Gastrocnemius medialis (tissue), 4 donors: ENCODE data around the gene CALN1. TPM values are rescaled to one million over a fixed set of nuclear protein-coding genes. Genes with fewer than 3 reads are reported as not detected.

Source experiments
- ATAC-seq, 2 donors: fragments of 150-250 bp; one replicate each; pipeline ENCODE4 v1.9.1; 2016
- DNase-seq, 2 donors: peaks; one replicate each; pipeline ENCODE4 v3.0.0-alpha.2; 2019
- H3K27ac ChIP-seq, 4 donors: fragments of 200-600 bp; sonication (generic); 1 replicate in 1 of 4; 2 replicates in 3 of 4; pipeline ENCODE4 v1.5.1; 2016 to 2018; ENCODE audit warnings: mild to moderate bottlenecking in 2 of 4, moderate library complexity in 1 of 4
- H3K27me3 ChIP-seq, 3 donors: fragments of 200-600 bp; sonication (generic) in 2 of 3; 1 replicate in 1 of 3; 2 replicates in 2 of 3; pipeline versions ENCODE4 v1.5.1 to v1.6.0; 2016 to 2019; ENCODE audit warnings: mild to moderate bottlenecking in 1 of 3, moderate library complexity in 1 of 3
- H3K36me3 ChIP-seq, 2 donors: fragments of 200-600 bp; sonication (generic) in 1 of 2; one replicate each; pipeline ENCODE4 v1.5.1; 2017 to 2018
- H3K4me1 ChIP-seq, 2 donors: fragments of 200-600 bp; sonication (generic) in 1 of 2; one replicate each; pipeline ENCODE4 v1.5.1; 2016 to 2017; ENCODE audit warnings: mild to moderate bottlenecking in 2 of 2
- H3K4me3 ChIP-seq, 4 donors: fragments of 200-600 bp; sonication (generic) in 3 of 4; 1 replicate in 1 of 4; 2 replicates in 3 of 4; pipeline ENCODE4 v1.5.1; 2016 to 2019; ENCODE audit warnings: mild to moderate bottlenecking in 2 of 4
- H3K9me3 ChIP-seq, 3 donors: fragments of 200-600 bp; sonication (generic) in 2 of 3; 1 replicate in 1 of 3; 2 replicates in 2 of 3; pipeline ENCODE4 v1.5.1; 2016 to 2019
- POLR2A ChIP-seq, 2 donors: fragments of 450-650 bp; IDR thresholded peaks; one replicate each; pipeline ENCODE4 v1.6.1; 2017; ENCODE audit warnings: antibody characterized with exemption in 2 of 2, mild to moderate bottlenecking in 2 of 2, moderate library complexity in 2 of 2
- in situ Hi-C, 4 donors: fragments of 200-750 bp; cut with MboI; loops; one replicate each; pipeline versions ENCODE4 v1.15.0 to v1.8.0; 2017; ENCODE audit warnings: low sequenced_read_pairs in 4 of 4
- intact Hi-C: fragments of 100-400 bp; cut with DNase I; formaldehyde crosslinking; loops from one replicate; pipeline ENCODE4 v1.15.1; 2023; ENCODE audit warnings: low total_unique reads
- total RNA-seq, 4 donors: library from RNA; depleted of rRNA; stranded (reverse); fragments of >200 nt; gene quantifications; one replicate each; pipeline versions ENCODE4 v1.1.0 to v1.2.3, GENCODE V29; 2016
- TF ChIP-seq, protein P1 (sequence below), 5 experiments: fragments of 450-650 bp in 3 of 5; fragments of 200-600 bp in 2 of 5; sonication (generic) in 2 of 5; IDR thresholded peaks in 4 of 5; conservative IDR thresholded peaks in 1 of 5; 1 replicate in 4 of 5; 2 replicates in 1 of 5; pipeline ENCODE4 v1.5.1; 2016 to 2019; ENCODE audit warnings: antibody characterized with exemption in 5 of 5, mild to moderate bottlenecking in 3 of 5, moderate library complexity in 3 of 5

The CALN1 gene
- total RNA-seq, 4 donors from 2014 or later, result not detected

DNA sequence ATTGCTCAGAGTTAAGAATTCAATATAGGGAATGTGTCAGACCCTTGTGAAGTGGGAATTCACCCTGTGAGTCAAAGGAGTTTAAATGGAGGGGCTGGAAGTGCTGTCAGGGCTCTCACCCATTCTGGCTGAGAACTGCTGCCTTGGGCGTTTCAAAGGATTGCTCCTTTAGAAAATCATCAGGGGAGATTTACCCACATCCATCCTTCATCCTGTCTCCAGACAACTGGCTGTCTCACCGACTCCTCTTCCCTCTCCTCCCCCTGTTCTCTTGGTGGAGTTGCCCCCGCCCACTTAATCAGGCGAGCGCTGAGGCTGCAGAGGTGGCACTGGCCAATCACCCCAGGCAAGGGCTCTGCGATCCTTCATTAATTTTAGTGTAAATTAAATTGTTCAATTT, 554.8 kb downstream of the CALN1 start:
- Histone ChIP-seq H3K4me1 (no peaks in the 10 kb centered on the region), H3K27me3 (no peaks in the 10 kb centered on the region), H3K4me3 (no peak overlapping the region), H3K27ac (no peak overlapping the region), H3K36me3 (no peaks in the 10 kb centered on the region), H3K9me3 (no peaks in the 10 kb centered on the region)
- no peak for TF ChIP-seq POLR2A (IDR thresholded peaks at IDR 0.05)
- TF ChIP-seq, protein P1, sequence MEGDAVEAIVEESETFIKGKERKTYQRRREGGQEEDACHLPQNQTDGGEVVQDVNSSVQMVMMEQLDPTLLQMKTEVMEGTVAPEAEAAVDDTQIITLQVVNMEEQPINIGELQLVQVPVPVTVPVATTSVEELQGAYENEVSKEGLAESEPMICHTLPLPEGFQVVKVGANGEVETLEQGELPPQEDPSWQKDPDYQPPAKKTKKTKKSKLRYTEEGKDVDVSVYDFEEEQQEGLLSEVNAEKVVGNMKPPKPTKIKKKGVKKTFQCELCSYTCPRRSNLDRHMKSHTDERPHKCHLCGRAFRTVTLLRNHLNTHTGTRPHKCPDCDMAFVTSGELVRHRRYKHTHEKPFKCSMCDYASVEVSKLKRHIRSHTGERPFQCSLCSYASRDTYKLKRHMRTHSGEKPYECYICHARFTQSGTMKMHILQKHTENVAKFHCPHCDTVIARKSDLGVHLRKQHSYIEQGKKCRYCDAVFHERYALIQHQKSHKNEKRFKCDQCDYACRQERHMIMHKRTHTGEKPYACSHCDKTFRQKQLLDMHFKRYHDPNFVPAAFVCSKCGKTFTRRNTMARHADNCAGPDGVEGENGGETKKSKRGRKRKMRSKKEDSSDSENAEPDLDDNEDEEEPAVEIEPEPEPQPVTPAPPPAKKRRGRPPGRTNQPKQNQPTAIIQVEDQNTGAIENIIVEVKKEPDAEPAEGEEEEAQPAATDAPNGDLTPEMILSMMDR (IDR thresholded peaks at IDR 0.05 in 4 of 5, conservative IDR thresholded peaks at IDR 0.05 in 1 of 5), result no peak
- intact Hi-C loops, result no loop called here
- ATAC-seq, result no peak
- in situ Hi-C loops, result no loop called here
- DNase-seq, result no peak

DNA sequence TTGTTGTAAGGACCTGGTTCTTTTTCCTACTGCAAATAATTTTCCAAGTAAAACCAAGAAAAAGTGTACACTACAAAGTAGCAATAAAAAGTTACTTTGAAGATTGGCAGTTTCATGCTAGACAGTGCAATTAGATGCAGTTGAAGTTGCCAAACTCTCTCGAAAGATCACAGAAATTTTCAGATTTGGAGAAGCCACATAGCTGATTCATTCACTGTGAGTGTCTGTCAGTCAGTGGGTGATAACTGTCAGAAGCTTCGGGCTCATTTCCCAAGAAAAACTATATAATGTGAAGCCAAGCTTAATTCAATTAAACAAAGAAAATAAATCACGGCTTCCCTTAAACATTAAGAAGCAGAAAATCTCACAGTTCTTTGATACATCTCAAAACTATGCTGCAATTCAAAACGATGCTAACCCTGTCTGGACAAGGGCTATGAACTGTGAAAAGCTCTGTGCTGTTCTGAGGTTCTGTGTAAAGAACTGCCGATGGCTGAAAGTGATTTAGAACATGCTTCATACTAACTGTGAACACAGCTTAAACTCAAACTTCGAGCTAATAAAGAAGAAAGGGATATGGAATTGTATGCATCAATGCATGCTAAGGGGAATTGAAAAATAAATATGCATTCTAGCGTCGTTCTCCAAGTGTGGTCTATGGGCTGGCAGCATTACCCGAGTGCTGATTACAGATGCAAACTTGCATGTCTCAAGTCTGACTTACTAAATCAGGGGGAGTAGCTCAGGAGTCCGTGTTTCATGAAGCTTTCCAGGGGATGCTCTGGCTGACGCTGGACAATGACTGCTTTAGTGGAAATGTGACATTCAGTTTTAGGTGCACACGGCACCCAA, 557.4 kb downstream of the CALN1 start:
- Histone ChIP-seq H3K4me3 (no peak overlapping the region), H3K27ac (no peak overlapping the region), H3K27me3 (no peaks in the 10 kb centered on the region), H3K36me3 (no peaks in the 10 kb centered on the region), H3K4me1 (no peaks in the 10 kb centered on the region), H3K9me3 (no peaks in the 10 kb centered on the region)
- TF ChIP-seq POLR2A (IDR thresholded peaks at IDR 0.05), result no peak
- TF ChIP-seq, protein P1 (IDR thresholded peaks at IDR 0.05 in 4 of 5, conservative IDR thresholded peaks at IDR 0.05 in 1 of 5), result no peak
- no peak for DNase-seq
- in situ Hi-C loops (no loop called here), intact Hi-C loops (no loop called here)
- no peak for ATAC-seq

DNA sequence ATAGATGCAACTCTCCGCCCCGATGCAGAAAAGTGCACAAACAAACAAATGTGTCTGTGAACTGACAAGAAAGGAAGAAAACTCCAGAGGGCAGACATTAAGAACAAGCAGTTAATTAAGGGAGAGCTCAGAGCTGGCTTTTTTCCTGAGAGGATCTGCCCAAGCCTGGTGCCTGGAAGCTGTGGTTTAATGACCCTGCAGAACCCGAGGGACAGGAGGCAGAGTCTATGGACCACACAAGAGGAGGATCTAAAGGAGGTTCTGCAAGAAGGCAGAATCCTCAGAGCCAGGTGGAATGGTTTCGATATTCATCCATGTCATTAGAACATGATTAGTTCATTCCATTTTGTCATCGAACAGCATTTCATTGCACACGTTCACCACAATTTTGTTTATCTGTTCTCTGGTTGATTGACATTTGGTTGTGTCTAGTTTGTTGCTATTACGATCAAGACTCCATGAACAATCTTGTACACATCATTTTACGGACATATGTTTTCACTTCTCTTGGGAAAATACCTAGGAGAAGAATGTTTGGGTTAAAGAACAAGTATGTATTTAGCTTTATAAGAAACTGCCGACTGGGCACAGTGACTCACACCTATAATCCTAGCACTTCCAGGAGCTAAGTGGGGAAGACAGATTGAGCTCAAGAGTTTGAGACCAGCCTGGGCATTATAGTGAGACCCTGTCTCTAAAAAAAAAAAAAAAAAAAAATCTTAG, 560.2 kb downstream of the CALN1 start:
- ATAC-seq, result no peak
- in situ Hi-C loops, result no loop called here

DNA sequence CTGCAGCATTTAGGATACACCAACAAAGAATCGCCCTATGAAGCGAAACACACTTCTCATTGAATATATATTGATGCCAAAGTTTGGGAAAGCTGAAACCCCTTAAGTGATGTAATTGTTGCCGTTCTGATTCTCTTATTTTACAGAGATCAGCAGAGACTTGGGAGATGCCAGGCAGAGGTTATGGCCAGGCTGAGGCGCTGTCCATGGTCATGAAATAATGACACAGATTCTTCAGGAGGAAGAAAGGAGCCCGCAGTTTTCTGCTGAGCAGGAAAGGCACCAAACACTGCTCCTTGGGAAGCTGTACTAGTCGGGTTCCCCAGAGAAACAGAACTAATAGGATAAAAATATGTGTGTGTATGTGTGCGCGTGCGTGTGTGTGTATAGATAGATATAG, 566.0 kb downstream of the CALN1 start:
- in situ Hi-C loops (no loop called here), intact Hi-C loops (no loop called here)
- Histone ChIP-seq H3K4me1 (no peaks in the 10 kb centered on the region), H3K27ac (no peak overlapping the region), H3K4me3 (no peak overlapping the region), H3K27me3 (no peaks in the 10 kb centered on the region), H3K36me3 (no peaks in the 10 kb centered on the region), H3K9me3 (no peaks in the 10 kb centered on the region)
- DNase-seq (no peak), ATAC-seq (no peak)
- TF ChIP-seq, protein P1 (IDR thresholded peaks at IDR 0.05 in 4 of 5, conservative IDR thresholded peaks at IDR 0.05 in 1 of 5), result no peak
- TF ChIP-seq POLR2A (IDR thresholded peaks at IDR 0.05), result no peak

More for the DNA sequence above, 560.2 kb downstream of the CALN1 start:
- no peaks in the 10 kb centered on the region for H3K9me3 ChIP-seq
- TF ChIP-seq, protein P1 (IDR thresholded peaks at IDR 0.05 in 4 of 5, conservative IDR thresholded peaks at IDR 0.05 in 1 of 5), result no peak
- TF ChIP-seq POLR2A (IDR thresholded peaks at IDR 0.05), result no peak
- H3K36me3 ChIP-seq, result no peaks in the 10 kb centered on the region
- no peak overlapping the region for H3K27ac ChIP-seq
- DNase-seq, result no peak
- no peak overlapping the region for H3K4me3 ChIP-seq
- H3K4me1 ChIP-seq, result no peaks in the 10 kb centered on the region
- no peaks in the 10 kb centered on the region for H3K27me3 ChIP-seq
- intact Hi-C loops, result no loop called here
